HepG2 (cell line): Measurements from ENCODE around the gene BTBD3.

Experiments
- FOXK2 ChIP-seq: fragments of 450-650 bp; IDR thresholded peaks from 2 replicates; pipeline ENCODE4 v1.6.1; 2016
- FOXM1 ChIP-seq: sonication (generic); formaldehyde crosslinking; IDR thresholded peaks from 2 replicates; pipeline ENCODE4 v1.5.0; 2020; ENCODE audit warnings: missing genetic modification reagents
- HCFC1 ChIP-seq: fragments of 150-350 bp; IDR thresholded peaks from 2 replicates; pipeline ENCODE4 v1.6.1; 2014; ENCODE audit warnings: low read depth, low read length
- RFX5 ChIP-seq: IDR thresholded peaks from 2 replicates; pipeline ENCODE4 v1.6.1; 2011; ENCODE audit warnings: low read depth, low read length, improper control_type of control experiment
- SIN3B ChIP-seq: fragments of 150-350 bp; IDR thresholded peaks from 2 replicates; pipeline ENCODE4 v1.6.1; 2014; ENCODE audit warnings: low read length
- ZFP37 ChIP-seq: sonication (generic); formaldehyde crosslinking; IDR thresholded peaks from 2 replicates; pipeline ENCODE4 v1.4.0; 2020; ENCODE audit warnings: missing genetic modification reagents, borderline replicate concordance
- ZNF12 ChIP-seq: sonication (generic); formaldehyde crosslinking; IDR thresholded peaks from 2 replicates; pipeline ENCODE4 v1.5.0; 2020; ENCODE audit warnings: missing genetic modification reagents
- TF ChIP-seq, protein P1 (sequence below): sonication (generic); formaldehyde crosslinking; IDR thresholded peaks from 2 replicates; pipeline ENCODE4 v1.5.0; 2020; ENCODE audit warnings: missing genetic modification reagents
- TF ChIP-seq, protein P2 (sequence below): IDR thresholded peaks from 2 replicates; pipeline ENCODE4 v1.6.1; 2016; ENCODE audit warnings: mild to moderate bottlenecking, missing biosample characterization, missing genetic modification reagents
- TF ChIP-seq, protein P3 (sequence below): IDR thresholded peaks from 2 replicates; pipeline ENCODE4 v1.6.1; 2012; ENCODE audit warnings: low read length, improper control_type of control experiment
- TF ChIP-seq, protein P4 (sequence below): sonication (generic); formaldehyde crosslinking; IDR thresholded peaks from 2 replicates; pipeline ENCODE4 v1.5.0; 2020; ENCODE audit warnings: mild to moderate bottlenecking, missing genetic modification reagents, moderate library complexity
- TF ChIP-seq, protein P5 (sequence below): sonication (generic); formaldehyde crosslinking; IDR thresholded peaks from 2 replicates; pipeline ENCODE4 v1.4.0; 2020; ENCODE audit warnings: missing genetic modification reagents, mild to moderate bottlenecking, borderline replicate concordance

DNA sequence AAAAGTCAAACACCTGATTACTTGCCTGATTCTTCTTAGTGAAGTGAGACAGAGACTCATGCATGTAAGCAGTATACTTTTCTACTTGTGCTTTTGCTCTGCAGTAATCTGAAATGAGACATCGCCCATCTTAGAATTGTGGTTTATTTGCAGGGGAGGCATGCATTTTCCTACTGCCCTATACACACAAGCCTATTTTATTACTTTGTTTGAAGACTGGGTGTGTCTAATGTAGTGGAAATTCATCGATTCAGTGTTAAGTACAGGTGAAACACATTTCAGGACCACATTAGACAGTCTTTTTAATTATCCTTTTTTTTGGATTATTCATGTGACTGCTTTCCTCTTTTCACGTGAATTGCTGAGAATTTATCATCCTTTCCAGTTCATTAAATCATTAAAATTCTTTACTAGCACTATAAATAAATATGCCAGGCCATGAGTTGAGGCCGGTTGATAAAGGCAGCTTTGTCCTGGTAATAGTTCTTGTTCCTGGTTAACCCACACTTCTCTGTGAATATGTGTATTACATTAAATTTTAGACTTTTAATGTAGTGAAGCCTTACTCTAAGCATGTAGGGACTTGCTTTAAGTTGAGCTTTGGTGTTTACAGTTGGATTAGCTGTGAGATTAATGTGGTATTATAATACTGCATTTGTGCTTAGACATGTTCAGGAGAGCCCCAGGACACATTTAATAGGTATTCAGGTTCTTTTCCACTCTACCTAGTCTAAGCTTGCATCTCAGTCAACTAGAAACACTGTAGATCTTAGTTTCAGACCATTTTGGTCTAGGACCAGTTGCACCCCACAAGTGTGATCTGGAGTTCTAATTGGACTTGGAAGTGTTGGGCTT lies 10.8 kb upstream of the BTBD3 start:
- TF ChIP-seq, protein P1, sequence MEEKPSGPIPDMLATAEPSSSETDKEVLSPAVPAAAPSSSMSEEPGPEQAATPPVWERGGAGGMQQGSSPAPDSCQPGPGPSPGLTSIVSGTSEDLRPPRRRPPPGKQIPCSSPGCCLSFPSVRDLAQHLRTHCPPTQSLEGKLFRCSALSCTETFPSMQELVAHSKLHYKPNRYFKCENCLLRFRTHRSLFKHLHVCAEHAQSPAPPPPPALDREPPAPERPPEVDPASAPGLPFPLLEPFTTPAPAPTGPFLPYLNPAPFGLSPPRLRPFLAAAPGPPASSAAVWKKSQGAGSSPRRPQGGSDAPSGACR (CRISPR knock-in tag): no peak
- TF ChIP-seq ZFP37 (CRISPR knock-in tag) (no peak), RFX5 (no peak), HCFC1 (no peak), ZNF12 (CRISPR knock-in tag) (no peak), SIN3B (no peak), FOXK2 (no peak), FOXM1 (CRISPR knock-in tag) (no peak)
- TF ChIP-seq, protein P2, sequence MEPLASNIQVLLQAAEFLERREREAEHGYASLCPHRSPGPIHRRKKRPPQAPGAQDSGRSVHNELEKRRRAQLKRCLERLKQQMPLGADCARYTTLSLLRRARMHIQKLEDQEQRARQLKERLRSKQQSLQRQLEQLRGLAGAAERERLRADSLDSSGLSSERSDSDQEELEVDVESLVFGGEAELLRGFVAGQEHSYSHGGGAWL (CRISPR knock-in tag): no peak
- TF ChIP-seq, protein P3, sequence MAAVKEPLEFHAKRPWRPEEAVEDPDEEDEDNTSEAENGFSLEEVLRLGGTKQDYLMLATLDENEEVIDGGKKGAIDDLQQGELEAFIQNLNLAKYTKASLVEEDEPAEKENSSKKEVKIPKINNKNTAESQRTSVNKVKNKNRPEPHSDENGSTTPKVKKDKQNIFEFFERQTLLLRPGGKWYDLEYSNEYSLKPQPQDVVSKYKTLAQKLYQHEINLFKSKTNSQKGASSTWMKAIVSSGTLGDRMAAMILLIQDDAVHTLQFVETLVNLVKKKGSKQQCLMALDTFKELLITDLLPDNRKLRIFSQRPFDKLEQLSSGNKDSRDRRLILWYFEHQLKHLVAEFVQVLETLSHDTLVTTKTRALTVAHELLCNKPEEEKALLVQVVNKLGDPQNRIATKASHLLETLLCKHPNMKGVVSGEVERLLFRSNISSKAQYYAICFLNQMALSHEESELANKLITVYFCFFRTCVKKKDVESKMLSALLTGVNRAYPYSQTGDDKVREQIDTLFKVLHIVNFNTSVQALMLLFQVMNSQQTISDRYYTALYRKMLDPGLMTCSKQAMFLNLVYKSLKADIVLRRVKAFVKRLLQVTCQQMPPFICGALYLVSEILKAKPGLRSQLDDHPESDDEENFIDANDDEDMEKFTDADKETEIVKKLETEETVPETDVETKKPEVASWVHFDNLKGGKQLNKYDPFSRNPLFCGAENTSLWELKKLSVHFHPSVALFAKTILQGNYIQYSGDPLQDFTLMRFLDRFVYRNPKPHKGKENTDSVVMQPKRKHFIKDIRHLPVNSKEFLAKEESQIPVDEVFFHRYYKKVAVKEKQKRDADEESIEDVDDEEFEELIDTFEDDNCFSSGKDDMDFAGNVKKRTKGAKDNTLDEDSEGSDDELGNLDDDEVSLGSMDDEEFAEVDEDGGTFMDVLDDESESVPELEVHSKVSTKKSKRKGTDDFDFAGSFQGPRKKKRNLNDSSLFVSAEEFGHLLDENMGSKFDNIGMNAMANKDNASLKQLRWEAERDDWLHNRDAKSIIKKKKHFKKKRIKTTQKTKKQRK: no peak
- TF ChIP-seq, protein P4, sequence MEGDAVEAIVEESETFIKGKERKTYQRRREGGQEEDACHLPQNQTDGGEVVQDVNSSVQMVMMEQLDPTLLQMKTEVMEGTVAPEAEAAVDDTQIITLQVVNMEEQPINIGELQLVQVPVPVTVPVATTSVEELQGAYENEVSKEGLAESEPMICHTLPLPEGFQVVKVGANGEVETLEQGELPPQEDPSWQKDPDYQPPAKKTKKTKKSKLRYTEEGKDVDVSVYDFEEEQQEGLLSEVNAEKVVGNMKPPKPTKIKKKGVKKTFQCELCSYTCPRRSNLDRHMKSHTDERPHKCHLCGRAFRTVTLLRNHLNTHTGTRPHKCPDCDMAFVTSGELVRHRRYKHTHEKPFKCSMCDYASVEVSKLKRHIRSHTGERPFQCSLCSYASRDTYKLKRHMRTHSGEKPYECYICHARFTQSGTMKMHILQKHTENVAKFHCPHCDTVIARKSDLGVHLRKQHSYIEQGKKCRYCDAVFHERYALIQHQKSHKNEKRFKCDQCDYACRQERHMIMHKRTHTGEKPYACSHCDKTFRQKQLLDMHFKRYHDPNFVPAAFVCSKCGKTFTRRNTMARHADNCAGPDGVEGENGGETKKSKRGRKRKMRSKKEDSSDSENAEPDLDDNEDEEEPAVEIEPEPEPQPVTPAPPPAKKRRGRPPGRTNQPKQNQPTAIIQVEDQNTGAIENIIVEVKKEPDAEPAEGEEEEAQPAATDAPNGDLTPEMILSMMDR (CRISPR knock-in tag): no peak
- TF ChIP-seq, protein P5, sequence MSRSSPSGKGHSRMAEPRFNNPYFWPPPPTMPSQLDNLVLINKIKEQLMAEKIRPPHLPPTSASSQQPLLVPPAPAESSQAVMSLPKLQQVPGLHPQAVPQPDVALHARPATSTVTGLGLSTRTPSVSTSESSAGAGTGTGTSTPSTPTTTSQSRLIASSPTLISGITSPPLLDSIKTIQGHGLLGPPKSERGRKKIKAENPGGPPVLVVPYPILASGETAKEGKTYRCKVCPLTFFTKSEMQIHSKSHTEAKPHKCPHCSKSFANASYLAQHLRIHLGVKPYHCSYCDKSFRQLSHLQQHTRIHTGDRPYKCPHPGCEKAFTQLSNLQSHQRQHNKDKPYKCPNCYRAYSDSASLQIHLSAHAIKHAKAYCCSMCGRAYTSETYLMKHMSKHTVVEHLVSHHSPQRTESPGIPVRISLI: no peak
